Measurements from ENCODE around the gene FAM13B.

DNA sequence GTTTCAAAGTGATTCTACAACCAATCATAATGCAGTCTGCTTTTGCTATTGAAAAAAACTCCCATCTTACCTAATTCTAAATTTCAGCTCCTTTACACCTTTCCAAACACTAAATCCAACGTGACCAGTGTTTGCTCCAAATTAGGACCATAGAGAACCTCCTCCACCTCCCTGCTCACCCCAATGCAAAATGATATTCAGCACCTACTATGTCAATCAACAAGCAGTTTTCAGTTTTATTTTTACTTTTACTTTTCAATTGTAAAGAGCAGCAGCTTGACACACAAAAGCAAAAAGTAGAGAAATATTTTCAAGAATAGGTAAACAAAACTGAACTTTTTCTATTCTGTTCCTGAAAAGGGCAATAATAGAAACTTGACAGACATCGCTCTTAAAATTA is 3.4 kb downstream of the FAM13B start:
- TF ChIP-seq, protein P1, sequence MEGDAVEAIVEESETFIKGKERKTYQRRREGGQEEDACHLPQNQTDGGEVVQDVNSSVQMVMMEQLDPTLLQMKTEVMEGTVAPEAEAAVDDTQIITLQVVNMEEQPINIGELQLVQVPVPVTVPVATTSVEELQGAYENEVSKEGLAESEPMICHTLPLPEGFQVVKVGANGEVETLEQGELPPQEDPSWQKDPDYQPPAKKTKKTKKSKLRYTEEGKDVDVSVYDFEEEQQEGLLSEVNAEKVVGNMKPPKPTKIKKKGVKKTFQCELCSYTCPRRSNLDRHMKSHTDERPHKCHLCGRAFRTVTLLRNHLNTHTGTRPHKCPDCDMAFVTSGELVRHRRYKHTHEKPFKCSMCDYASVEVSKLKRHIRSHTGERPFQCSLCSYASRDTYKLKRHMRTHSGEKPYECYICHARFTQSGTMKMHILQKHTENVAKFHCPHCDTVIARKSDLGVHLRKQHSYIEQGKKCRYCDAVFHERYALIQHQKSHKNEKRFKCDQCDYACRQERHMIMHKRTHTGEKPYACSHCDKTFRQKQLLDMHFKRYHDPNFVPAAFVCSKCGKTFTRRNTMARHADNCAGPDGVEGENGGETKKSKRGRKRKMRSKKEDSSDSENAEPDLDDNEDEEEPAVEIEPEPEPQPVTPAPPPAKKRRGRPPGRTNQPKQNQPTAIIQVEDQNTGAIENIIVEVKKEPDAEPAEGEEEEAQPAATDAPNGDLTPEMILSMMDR (IDR thresholded peaks at IDR 0.05; ENCODE audit: insufficient read depth, low read depth, low read length) = no peak
- TF ChIP-seq EZH2 (IDR thresholded peaks at IDR 0.05; ENCODE audit: insufficient read depth, low read length) = no peak
